Muscle of back (tissue), 11 donors: Measurements from ENCODE around the gene PCSK2. TPM values are rescaled to one million over a fixed set of nuclear protein-coding genes. Genes with fewer than 3 reads are reported as not detected.

Experiments used
- DNase-seq, 3 donors: peaks; one replicate each; pipeline versions ENCODE4 v3.0.0 to v3.0.0-alpha.2; 2013
- polyA plus RNA-seq, 10 donors: library from polyadenylated mRNA; unstranded; fragments of 120-200 nt; gene quantifications; one replicate each; pipeline ENCODE4 v1.2.1, GENCODE V29; 2013; ENCODE audit not compliant: insufficient read length in 10 of 10

The PCSK2 gene
- polyA plus RNA-seq, 10 donors = 0.16 to 4.2 (median 0.60) TPM

- no peak for DNase-seq
Observed at GRCh38 chr20:17236766-17237165, 9.9 kb downstream of the PCSK2 start.

GRCh38 chr20:17248224-17248623 is 21.4 kb downstream of the PCSK2 start:
- no peak for DNase-seq

GRCh38 chr20:17262786-17263185 is 35.9 kb downstream of the PCSK2 start:
- no peak for DNase-seq

- DNase-seq = no peak
Observed at GRCh38 chr20:17273717-17274116, 46.9 kb downstream of the PCSK2 start.

- DNase-seq = no peak
Observed at GRCh38 chr20:17276101-17276500, 49.3 kb downstream of the PCSK2 start.

- DNase-seq = no peak
Observed at GRCh38 chr20:17281478-17281877, 54.6 kb downstream of the PCSK2 start.

GRCh38 chr20:17282501-17282900 is 55.7 kb downstream of the PCSK2 start:
- no peak for DNase-seq

GRCh38 chr20:17287503-17287902 is 60.7 kb downstream of the PCSK2 start:
- DNase-seq = no peak

- no peak for DNase-seq
Observed at GRCh38 chr20:17287998-17288397, 61.2 kb downstream of the PCSK2 start.

GRCh38 chr20:17295151-17295726 is 68.4 kb downstream of the PCSK2 start:
- no peak for DNase-seq

- DNase-seq = no peak
Observed at GRCh38 chr20:17295991-17296390, 69.2 kb downstream of the PCSK2 start.

- DNase-seq = no peak
Observed at GRCh38 chr20:17298171-17298570, 71.3 kb downstream of the PCSK2 start.

- DNase-seq = no peak
Observed at GRCh38 chr20:17298751-17299150, 71.9 kb downstream of the PCSK2 start.

- no peak for DNase-seq
Observed at GRCh38 chr20:17300113-17300512, 73.3 kb downstream of the PCSK2 start.

GRCh38 chr20:17304774-17305173 is 77.9 kb downstream of the PCSK2 start:
- DNase-seq = no peak

GRCh38 chr20:17306427-17306826 is 79.6 kb downstream of the PCSK2 start:
- DNase-seq = no peak

GRCh38 chr20:17314264-17314663 is 87.4 kb downstream of the PCSK2 start:
- no peak for DNase-seq

- DNase-seq = no peak
Observed at GRCh38 chr20:17315407-17316231, 88.8 kb downstream of the PCSK2 start.

GRCh38 chr20:17316316-17317038 is 89.6 kb downstream of the PCSK2 start:
- no peak for DNase-seq

- DNase-seq = no peak
Observed at GRCh38 chr20:17317341-17317740, 90.5 kb downstream of the PCSK2 start.

- DNase-seq = no peak
Observed at GRCh38 chr20:17320456-17320855, 93.6 kb downstream of the PCSK2 start.

GRCh38 chr20:17326096-17326495 is 99.3 kb downstream of the PCSK2 start:
- no peak for DNase-seq
